ENCODE data around the gene IFNAR2.

The IFNAR2 gene

DNA sequence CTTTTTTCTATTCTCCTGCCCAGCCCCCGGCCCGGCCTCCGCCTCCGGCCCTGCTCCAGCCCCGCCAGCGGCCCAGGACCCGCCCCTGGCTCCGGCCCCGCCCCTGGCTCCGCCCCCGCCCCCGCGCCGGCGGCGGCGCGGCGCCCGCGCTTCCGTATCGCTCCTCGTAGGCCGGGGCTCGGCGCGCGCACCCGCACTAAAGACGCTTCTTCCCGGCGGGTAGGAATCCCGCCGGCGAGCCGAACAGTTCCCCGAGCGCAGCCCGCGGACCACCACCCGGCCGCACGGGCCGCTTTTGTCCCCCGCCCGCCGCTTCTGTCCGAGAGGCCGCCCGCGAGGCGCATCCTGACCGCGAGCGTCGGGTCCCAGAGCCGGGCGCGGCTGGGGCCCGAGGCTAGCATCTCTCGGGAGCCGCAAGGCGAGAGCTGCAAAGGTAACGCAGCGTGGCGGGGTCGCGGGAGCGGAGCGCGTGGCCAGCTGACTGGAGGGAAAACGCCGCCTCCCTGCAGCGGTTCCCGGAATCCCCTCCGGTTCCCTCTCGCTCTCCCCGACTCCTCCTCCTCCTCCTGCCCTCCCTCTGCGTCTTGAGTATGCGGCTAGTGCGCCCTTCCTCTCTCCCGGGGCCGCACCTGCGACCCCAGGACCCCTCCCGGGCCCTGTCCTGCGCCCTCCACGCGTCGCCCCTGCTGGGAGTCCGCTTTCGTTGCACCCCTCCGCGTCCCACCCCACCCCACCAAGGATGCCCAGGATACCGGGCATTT, at the start of gene IFNAR2:
Gene IFNAR2, plus strand, starts transcription at position 155 of the 761 bp plus-strand sequence. CDS start 11,985 bp downstream, outside the sequence.
- TF ChIP-seq, protein P1, sequence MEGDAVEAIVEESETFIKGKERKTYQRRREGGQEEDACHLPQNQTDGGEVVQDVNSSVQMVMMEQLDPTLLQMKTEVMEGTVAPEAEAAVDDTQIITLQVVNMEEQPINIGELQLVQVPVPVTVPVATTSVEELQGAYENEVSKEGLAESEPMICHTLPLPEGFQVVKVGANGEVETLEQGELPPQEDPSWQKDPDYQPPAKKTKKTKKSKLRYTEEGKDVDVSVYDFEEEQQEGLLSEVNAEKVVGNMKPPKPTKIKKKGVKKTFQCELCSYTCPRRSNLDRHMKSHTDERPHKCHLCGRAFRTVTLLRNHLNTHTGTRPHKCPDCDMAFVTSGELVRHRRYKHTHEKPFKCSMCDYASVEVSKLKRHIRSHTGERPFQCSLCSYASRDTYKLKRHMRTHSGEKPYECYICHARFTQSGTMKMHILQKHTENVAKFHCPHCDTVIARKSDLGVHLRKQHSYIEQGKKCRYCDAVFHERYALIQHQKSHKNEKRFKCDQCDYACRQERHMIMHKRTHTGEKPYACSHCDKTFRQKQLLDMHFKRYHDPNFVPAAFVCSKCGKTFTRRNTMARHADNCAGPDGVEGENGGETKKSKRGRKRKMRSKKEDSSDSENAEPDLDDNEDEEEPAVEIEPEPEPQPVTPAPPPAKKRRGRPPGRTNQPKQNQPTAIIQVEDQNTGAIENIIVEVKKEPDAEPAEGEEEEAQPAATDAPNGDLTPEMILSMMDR (IDR thresholded peaks at IDR 0.05), result no peak

DNA sequence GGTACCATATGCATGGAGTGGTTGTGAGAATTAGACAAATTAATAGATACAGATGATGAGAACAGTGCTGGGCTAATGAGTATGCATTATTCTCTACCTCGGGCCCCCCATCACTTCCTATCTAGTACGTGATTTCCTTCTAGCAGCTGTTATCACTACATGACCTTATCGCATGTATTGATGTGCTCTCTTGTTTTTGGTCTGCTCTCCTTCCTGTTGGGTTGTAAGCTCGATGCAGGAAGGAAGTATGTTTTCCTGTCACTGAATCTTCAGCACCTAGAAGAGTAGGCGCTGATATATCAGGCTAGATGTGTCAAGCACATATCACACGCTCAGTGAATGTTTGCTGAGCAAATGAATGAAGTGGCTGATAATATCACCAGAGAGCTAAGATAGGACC, 43.9 kb upstream of the IFNAR2 start:
- TF ChIP-seq, protein P1 (IDR thresholded peaks at IDR 0.05), result no peak

DNA sequence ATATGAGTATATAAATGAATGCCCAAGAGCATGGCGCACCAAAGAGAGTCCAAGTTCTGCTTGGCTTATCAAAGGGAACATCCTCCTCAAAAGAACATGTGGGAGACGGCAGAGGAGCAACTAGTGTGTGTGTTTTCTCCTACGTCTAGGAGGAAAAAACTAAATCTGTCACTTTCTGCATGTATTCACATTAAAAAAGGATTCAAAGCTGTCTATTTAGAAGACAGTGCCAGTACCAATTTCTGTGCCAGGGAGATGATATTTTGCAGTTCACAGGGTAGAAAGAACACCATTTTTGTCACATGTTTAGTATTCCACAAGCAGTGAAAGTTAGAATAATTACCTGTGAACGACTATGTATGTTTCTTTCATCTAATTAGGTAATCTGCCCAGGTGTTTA, 42.5 kb upstream of the IFNAR2 start:
- TF ChIP-seq, protein P1 (IDR thresholded peaks at IDR 0.05), result no peak

DNA sequence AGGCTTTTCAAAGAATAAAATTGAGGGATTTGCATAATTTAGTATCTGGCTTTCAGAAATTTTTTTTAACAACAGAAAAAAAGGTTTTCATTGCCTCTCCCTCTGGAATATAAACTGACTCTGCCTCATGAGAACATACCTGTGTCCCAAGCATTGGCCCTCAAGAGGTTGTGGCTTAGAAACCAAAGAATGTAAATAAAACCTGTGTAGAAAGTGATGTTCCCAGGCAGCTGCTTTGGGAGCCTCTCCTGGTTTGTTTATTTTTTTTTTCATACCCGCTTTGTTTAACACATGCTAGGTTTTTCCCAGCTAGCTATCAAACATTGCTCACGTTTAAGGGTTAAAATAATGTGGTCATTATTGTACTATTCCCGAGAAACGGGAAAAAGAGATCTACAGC, 40.5 kb upstream of the IFNAR2 start:
- TF ChIP-seq, protein P1 (IDR thresholded peaks at IDR 0.05), result no peak

DNA sequence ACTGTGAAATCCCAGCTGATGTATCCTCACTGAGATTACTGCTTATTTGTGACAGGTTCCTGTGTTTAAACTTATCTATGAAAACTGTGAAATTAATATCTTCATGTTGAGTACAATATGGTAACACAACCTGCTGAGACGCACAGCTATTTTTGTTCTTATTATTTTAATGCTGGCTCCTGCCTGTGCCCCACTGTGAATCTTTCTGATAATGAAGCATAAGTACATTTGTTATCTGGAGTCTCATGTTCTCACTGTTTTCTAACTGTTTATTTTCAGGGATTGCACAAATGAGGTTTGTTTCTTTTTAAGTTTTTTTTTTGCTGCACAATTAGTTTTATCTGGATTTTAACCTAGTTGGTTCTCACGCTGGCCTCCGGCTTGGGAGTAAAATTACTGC, 39.9 kb upstream of the IFNAR2 start:
- TF ChIP-seq, protein P1 (IDR thresholded peaks at IDR 0.05), result no peak

DNA sequence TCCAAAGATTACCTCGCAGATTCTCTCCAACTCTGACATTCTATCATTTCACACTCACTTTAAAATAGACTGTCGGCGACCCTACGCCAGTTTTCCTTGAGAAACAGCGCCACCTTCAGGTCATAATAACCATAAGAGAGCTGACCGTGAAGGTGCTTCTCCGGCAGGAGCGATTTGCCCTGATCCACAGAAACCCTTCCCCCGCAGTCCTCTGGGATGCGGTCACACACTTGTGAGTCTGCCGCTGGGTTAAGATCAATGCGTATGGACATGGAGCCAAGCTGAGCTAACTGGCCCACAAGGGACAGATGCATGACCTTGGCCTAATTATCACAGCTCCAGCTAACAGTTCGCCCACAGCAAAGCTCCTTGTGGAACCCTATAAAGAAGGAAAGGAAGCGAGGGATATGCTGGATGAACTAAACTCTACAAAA, 32.8 kb upstream of the IFNAR2 start:
- TF ChIP-seq, protein P1 (IDR thresholded peaks at IDR 0.05), result peak; percentile 59

DNA sequence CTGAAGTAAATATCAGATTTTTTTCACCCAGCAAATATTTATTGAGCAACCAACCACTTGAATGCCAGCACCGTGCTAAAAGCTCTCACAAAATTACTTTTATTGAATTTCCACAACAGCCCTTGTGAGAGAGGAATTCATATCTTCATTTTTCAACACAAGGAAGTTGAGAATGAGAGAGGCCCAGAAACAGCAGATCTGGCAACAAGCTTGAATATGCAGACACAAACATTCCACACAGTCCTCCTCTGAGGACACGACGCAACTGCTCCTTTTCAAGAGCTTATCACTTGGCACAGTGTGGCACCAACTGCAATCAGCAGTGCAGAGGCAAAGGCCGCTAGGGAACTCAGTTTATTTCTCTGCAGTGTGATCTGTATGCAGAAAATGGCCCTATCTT, 32.2 kb upstream of the IFNAR2 start:
- TF ChIP-seq, protein P1 (IDR thresholded peaks at IDR 0.05), result no peak

All from LNCAP (cell line).